GM21825 (cell line): ENCODE results near the gene CFAP46.

ENCODE experiments used
- ATAC-seq: cut with Tn5 transposase; IDR thresholded peaks from one replicate; pipeline ENCODE4 v1.9.1; 2021; ENCODE audit warnings: mild to moderate bottlenecking, moderate library complexity; ENCODE audit not compliant: unreplicated experiment

CFAP46 gene

DNA sequence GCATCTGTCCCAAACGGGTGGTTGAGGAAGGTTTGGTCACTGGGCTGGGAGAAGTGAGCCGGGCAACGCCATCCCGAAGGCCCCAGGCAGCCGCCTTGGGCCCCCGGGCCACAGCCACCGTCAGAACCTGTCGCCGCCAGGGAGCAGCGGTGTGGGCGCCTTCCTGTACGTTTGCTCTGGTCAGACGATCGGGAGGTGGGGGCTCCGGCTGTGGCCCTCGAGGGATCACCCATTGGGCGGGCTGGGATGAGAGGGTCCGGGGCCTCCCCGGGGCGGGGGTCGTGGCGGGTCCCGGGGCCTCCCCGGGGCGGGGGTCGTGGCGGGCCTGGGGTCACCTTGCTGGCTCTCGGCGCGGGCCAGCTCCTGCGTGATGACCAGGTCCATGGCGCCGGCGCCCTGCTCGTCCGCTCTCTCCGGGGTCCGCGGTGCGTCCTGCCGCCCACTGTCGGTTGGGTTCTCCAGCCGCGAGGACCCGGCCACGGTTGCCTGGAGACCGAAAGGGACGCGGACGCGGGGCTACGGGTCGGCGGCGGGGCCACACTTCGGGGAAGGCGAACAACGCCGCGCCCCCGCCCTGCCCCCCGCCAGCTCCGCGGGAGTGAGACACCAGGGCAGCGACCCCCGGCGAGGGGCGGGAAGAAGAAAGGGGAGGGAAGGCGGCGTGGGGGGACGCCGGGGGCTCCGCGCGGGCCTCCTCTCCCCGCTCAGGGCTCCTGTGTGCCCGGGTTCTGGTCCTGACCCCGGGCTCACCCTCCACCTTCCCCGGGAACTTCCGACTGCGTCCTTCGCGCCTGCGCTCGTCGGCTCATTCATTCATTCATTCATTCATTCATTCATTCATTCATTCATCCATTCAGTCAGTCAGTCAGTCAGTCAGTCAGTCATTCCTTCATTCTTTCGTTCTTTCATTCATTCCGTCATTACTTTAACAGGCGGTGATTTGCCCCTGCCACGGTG lies at the start of gene CFAP46:
Gene CFAP46, minus strand, starts transcription at position 470 of the 957 bp plus-strand sequence. Its CDS starts 86 bp downstream, at position 384.
- no peak for ATAC-seq

DNA sequence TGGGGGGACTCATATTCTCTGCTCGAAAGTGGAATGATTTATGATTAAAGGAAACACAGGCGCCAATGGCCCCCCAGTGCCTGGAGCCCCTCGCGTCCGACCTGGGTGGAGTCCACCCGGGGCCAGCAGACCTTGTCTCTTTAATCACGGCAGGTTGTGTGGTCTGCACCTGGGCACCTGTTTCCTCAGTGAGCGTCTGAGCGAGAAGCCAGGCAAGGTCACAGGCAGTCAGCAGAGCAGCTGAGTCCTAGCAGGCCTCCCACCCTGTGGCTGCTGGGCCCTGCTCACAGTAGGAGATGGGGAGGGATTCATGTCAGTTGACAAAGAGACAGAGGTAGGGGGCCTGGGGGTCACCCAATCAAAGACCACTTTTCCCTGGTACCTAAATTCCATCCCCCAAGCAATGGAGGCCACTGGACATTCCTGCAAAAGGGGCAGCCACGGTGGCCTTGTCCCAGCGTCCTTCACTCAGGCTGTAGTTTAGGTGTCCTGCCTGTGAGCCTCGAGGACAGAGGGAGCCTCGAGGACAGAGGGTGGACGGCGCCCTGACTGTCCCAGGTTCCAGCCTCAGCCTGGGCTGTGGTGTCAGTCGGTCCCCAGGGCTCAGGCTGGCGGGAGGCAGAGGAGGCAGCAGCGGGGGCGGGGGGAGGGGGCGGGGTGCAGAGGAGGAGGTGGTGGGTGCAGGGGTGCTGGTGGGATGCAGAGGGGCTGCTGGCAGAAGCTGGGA lies 49.5 kb upstream of the CFAP46 start:
- no peak for ATAC-seq

DNA sequence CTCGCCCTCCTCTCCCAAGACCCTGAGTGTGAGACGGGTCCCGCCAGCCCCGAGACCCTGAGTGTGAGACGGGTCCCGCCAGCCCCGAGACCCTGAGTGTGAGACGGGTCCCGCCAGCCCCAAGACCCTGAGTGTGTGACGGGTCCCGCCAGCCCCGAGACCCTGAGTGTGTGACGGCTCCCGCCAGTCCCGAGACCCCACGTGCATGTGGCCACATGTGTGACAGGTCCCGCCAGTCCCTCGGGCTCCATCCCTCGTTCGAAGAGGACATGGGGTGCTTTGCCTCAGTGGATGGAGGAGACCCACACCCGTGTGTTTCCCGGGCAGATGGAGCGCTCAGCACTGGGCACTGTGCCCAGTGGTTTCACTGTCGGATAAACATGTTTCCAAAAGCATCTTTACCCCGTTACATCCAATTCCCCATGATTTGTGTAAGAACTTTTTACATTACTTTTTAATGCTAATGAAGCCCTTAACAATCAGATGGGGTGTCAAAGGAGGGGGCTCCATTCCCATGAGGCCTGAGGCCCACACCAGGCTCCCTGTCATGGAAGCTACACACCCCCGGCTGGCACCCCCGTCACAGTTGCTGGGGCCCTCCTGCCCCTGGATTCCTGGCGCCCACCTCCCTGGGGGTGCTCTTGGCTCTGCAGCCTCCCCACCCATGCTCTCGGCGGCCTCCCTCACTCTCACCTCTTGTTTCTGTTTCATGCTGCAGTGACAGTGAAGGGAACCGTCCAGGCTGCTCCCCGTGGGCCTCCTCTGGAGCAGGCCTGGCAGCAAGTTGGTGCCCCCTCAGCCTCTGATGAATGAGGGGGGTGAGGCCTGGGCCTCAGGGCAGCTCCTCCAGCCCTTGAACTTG lies 48.5 kb upstream of the CFAP46 start:
- ATAC-seq: no peak

DNA sequence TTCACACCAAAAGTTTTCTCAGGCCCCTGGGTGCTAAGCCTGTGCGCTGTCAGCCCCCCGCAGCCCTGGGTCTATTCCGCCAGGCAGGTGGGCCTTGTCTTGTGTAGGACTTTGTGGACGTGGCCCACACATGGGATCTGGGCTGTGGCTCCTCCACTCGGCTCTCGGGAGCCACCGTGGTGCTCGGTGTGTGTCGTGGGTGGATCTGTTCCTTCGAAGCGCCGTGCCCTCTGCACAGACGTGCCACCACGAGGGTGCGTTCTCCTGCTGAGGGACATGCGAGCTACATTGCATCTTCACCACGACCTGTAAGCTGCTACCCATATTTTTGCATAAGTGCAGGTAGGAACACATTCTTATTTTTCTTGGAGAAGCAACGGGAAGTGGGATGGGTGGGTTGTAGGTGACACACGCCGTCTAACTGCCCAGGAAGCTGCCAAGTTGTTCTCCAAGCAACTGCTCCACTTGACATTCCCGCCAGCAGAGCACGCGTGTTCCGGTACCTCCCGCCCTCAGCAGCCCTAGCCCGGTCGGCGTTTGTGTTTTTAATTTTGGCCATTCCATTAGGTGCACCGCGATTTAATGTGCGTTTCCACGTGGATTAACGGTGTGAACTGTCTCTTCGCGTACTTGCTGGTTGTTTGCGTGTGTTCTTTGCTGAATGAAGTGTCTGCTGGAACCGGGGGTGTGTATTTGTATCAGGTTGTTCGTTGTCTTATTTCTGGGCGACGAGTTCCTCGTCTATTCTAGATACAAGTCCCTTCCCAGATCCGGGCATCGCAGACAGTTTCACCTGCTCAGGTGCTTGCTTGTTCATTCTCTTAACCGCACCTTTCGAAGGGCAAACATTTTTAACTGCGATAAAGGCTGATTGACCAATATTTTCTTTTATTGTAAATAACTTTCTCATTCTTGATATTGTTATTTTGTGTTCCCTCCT lies 47.4 kb upstream of the CFAP46 start:
- no peak for ATAC-seq

DNA sequence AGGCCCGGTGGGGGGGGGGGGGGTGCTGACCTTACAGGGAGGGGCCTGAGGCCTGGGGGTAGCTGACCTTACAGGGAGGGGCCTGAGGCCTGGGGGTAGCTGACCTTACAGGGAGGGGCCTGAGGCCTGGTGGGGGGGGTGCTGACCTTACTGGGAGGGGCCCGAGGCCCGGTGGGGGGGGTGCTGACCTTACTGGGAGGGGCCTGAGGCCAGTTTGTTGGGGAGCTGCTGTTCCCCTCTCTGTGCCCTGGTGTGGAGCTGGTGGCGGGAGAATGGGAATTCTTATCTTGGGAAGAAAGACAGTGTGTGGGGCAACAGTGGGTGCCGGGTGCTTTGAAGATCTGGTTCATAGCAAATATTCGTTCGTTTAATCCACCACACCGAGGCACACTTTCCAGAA lies 46.6 kb upstream of the CFAP46 start:
- ATAC-seq: no peak

DNA sequence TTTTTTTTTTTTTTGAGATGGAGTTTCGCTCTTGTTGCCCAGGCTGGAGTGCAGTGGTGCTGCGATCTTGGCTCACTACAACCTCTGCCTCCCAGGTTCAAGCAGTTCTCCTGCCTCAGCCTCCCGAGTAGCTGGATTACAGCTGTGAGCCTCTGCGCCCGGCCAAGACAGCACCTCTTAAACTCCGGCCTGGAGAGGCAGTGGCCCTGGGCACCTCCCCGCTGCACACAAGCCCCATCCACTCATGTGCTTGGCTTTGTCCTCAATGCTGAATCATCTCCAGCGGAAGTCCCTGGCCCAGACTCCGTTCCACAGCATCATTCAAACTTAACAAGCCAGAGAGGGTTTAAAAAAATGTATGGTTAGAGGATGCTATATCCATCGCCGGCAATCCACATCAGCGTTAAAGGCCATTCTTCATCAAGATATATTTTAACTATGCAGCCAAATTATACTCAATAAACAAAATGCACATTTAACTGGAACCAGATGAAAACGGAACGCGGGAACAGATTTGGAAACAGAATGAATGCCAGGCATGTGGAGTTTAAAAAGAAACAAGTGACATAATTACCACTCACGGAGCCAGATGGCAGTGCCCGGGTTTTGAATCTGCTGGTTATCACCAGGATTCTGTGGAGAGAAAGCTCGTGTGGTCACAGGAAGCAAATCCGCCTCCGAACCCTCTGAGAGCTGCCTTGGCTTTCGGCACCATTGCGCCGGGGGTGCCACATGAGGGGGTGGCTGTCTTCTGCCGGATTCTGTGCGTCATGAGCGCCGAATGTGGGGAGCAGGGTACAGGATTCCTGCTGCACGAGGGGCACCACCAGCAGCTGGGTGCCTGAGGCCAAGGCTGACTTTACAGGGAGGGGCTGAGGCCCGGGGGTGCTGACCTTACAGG lies 45.6 kb upstream of the CFAP46 start:
- no peak for ATAC-seq

DNA sequence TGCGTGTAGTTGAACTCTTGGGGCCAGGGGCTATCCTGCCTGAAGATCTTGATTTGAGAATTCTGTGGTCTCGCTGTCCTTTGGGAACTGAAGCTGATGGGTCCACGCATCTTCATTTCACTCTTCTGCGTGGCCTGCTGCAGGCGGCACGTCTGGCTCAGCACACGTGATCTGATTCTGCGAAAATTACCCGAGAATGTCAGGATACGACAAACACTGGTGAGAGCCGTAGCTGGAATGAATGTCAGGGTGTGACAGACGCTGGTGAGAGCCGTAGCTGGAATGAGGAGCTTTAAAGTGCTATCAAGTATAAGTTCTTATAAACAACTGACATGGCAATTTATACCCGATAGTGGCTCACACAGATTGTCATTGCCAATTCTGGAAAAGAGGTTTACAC lies 44.6 kb upstream of the CFAP46 start:
- no peak for ATAC-seq

DNA sequence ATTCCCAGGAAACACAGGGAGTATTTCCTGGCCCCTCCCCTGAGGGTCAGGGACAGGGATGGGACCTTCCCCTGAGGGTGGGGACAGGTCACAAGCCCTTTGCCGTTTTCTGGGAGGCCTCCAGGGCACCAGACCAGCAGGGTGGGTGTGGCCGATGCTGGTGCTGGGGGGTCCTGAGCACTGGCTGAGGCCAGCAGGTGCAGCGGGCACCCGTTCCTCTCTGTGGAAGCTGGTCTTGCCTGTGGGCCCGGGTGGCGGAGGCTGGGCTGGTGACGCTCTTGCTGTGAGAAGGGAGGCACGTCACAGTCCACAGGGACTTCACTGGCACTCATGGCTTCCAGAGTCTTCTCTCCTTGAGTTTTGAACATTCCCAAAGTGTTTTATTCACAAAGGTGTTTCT lies 44.2 kb upstream of the CFAP46 start:
- ATAC-seq: no peak

DNA sequence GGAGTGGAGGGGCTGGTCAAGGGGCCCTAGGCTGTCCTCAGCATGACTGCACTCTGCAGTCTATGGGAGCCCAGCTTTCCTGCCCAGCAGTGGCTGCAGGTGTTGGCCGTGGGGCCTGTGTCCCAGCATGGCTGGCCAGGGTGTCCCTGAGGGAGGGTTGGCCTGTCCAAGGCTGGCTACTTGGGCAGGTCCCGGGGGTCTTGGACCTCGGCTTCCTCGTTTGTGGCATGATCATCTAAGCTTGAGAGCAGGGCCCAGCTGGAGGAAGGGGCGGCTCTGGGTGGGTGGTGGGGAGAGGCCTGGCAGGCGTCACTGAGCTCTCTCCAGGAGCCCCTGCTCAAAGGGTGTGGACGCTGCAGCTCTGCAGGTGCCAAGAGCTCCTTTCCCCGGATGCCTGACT lies 43.7 kb upstream of the CFAP46 start:
- no peak for ATAC-seq

DNA sequence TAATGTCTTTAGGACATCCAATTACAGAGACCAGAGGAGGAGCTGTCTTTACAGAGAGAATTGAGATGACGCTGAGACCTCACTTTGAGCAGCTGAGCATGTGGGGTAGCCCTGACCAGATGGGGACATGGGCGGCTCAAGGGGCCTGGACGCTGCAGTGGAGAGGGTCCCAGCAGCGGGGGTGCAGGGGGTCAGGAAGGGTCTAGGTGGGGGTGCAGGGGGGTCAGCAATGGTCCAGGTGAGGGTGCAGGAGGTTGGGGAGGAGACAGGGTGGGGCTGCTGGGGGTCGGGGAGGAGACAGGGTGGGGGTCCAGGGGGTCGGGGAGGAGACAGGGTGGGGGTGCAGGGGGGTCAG lies 43.2 kb upstream of the CFAP46 start:
- no peak for ATAC-seq

DNA sequence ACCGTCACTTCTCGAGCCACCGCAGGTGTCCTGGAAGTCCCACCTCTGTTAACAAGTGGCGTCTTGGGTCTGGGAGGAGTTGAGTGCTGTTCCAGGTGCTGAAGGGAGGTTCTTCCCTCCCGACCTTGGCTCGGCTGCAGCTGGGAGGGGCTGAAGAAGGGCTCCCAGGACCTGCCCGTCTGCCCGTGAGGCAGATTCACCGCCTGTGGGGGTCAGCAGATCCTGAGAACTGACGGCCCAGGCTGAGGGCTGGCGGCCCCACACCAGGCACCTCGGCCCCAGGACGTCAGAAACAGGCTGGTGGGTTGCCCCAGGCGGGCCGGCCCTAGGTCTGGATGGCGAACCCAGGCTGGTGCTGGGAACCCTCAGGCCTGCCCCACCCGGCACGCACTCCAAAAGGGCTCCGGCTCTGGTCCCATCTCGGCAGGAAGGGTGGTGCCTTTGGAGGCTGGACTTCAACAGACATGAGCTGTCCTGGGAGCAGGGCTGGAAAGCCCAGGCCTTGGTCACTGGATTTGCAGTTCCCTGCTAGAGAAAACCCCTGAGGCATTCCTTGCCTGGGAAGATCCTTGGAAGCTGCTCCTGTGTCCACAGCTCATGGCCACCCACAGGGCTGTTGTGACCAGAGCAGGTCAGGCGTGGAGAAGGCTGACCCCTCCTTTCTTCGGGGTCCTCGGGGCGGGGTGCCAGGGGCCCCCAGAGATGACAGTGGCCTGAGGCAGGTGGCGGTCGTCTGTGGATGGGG lies 42.6 kb upstream of the CFAP46 start:
- no peak for ATAC-seq

DNA sequence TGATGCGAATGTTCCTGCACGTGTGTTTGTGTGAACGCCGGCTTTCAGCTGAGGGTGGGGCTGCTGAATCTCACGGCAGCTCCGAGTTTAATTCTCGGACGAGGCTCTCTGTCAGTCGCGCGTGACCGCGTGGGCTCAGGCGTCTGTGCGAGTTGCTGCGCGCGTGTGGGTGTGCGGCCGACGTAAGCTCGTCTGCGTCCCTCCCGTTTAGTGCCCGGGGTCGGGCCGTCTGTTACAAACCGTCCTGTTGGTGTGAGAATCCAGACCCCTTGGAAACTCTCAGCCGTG lies 41.6 kb upstream of the CFAP46 start:
- ATAC-seq: no peak

DNA sequence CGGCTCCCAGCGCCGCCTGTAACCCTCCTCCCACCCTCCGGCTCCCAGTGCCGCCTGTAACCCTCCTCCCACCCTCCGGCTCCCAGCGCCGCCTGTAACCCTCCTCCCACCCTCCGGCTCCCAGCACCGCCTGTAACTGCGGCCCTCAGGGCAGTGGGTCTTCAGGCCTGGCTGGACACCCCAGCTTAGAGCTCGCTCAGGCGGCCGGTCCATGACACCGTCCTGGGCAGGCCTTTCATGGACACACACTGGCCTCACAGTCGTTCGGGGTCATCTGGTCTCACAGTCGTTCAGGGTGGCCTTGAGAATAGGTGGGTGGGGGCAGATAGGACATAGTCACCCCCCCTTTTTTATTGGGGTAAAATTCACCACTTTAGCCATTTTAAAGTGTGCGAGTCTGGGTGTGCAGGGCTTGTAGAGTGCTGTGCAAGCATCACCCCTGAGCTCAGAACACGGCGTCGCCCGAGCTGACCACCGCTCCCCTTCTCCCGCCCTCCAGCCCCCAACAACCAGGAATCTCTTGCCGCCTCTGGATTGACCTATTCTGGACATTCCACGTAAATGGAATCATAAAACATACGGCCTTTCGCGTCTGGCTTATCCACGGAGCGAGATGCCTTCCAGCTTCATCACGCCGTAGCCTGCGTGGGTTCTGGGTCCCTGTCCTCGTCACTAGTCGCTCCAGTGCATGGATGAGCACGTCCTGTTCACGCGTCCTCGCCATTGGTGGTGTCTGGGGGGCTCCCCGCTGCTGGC lies 41.1 kb upstream of the CFAP46 start:
- no peak for ATAC-seq

DNA sequence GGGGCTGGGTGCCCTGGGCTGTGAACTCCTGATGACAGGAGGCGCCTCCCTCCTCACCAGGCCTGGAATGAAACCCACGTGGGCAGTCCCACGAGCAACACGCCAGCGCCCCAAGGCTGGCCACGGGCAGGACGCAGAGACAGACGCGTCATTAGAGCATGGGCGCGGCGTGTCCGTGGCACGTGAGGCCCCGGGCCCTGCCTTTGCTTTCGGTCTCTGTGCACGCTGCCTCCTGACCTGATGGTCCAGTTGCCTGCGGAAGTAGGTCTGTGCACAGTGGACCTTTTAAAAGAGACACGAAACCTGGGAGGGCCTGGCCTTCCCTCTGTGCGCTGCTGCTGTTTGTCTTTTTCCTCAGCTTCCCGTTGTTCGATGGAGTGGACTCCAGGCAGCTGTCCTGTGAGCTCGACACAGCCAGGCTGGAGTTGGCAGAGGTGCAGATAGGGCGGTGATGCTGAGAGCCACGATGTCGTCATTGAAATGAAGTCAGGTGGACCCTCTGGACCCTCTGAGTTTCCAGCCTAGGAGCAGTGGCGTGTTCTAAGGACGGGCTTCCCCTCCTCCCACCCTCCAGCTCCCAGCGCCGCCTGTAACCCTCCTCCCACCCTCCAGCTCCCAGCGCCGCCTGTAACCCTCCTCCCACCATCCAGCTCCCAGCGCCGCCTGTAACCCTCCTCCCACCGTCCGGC lies 40.1 kb upstream of the CFAP46 start:
- no peak for ATAC-seq

DNA sequence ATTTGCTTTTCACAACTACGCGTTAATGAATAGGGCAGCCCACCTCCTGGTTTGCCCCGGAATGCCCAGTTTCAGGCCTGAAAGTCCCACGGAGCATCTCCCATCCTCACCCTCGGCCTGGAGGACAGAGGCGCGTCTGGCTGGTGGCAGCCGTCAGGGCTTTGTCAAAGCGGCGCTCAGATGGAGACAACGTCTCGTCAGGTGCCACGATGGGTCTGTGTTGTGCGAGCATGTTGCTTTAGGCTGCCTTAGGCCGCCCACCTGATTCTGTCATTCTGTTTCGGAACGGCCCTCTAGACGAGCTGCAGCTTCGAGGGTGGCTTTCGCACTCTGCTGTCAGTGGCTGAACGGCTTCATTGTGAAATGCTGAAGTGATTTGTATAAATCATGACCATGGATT lies 39.4 kb upstream of the CFAP46 start:
- ATAC-seq: no peak

DNA sequence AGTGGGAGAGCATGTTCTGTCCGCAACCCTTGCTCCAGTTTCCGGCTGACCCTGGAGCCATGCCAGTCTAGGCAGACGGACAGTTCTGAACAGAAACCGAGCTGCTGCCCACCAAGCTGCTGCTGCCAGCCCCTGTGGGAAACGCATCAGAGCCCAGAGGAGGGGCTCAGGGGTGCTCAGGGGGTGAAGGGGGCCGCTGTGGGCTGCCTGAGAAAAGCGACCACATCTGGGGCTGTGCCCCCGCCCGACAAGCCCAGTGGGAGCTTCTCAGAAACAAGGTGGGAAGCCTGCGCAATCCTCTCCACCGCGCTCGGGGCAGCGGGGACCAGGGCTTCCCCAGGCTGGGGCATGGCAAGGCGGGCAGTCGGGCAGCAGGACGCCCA lies 38.8 kb upstream of the CFAP46 start:
- no peak for ATAC-seq

DNA sequence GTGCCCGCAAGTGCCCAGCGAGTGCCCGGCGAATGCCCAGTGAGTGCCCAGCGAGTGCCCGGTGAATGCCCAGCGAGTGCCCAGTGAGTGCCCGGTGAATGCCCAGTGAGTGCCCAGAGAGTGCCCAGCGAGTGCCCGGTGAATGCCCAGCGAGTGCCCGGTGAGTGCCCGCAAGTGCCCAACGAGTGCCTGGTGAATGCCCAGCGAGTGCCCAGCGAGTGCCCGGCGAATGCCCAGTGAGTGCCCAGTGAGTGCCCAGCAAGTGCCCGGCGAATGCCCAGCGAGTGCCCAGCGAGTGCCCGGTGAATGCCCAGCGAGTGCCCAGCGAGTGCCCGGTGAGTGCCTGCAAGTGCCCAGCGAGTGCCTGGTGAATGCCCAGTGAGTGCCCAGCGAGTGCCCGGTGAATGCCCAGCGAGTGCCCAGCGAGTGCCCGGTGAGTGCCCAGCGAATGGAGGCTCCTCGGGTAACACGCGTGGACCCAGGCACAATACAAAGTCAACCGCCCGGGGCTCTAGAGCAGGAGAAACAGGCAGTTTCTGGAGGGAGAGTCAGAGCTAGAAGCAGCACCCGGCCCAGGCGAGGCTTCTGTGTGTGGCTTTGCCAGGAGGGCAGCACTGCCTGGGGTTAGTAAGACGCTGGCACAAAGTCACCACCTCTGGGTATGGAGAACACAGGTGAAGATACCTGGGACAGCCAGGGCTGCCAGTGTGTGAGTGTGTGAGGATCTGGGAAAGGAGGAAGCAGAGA lies 38.2 kb upstream of the CFAP46 start:
- no peak for ATAC-seq
